ENCODE results near the gene PKD1. TPM values are rescaled to one million over a fixed set of nuclear protein-coding genes. Genes with fewer than 3 reads are reported as not detected.

Gene PKD1
- total RNA-seq, 4 donors from 2014 or later = 209 to 446 (median 293) TPM

GRCh38 chr16:2174396-2175131 is 38.9 kb upstream of the PKD1 start:
- no peak overlapping the region for H3K4me3 ChIP-seq
- H3K9me3 ChIP-seq = no peaks in the 10 kb centered on the region
- H3K4me1 ChIP-seq = peaks cover 6% of the 10 kb centered on the region
- peaks cover 77% of the 10 kb centered on the region for H3K36me3 ChIP-seq
- H3K27ac ChIP-seq = no peak overlapping the region
- 77% methylated on average over 16 of the region's 21 CpGs for WGBS
- TF ChIP-seq EP300 (IDR thresholded peaks at IDR 0.05) = no peak
- no peak for TF ChIP-seq CTCF (IDR thresholded peaks at IDR 0.05)
- TF ChIP-seq POLR2A (IDR thresholded peaks at IDR 0.05) = no peak
- no peak for TF ChIP-seq POLR2AphosphoS5 (IDR thresholded peaks at IDR 0.05)
- no peaks in the 10 kb centered on the region for H3K27me3 ChIP-seq
- DNase-seq (ENCODE audit: low spot score in 2 of 2) = no peak

GRCh38 chr16:2173916-2174315 is 38.2 kb upstream of the PKD1 start:
- DNase-seq (ENCODE audit: low spot score in 2 of 2) = no peak
- TF ChIP-seq POLR2A (IDR thresholded peaks at IDR 0.05) (no peak), EP300 (IDR thresholded peaks at IDR 0.05) (no peak), CTCF (IDR thresholded peaks at IDR 0.05) (no peak), POLR2AphosphoS5 (IDR thresholded peaks at IDR 0.05) (no peak)
- H3K9me3 ChIP-seq = no peaks in the 10 kb centered on the region
- H3K4me1 ChIP-seq = no peaks in the 10 kb centered on the region
- 80% methylated on average over 2 of the region's 4 CpGs for WGBS
- H3K27ac ChIP-seq = no peak overlapping the region
- H3K4me3 ChIP-seq = no peak overlapping the region
- no peaks in the 10 kb centered on the region for H3K27me3 ChIP-seq
- peaks cover 77% of the 10 kb centered on the region for H3K36me3 ChIP-seq

GRCh38 chr16:2173366-2173765 is 37.7 kb upstream of the PKD1 start:
- H3K9me3 ChIP-seq = no peaks in the 10 kb centered on the region
- DNase-seq (ENCODE audit: low spot score in 2 of 2) = no peak
- no peak overlapping the region for H3K27ac ChIP-seq
- 100% methylated on average over 6 of the region's 14 CpGs for WGBS
- TF ChIP-seq CTCF (IDR thresholded peaks at IDR 0.05) (no peak), POLR2AphosphoS5 (IDR thresholded peaks at IDR 0.05) (no peak), POLR2A (IDR thresholded peaks at IDR 0.05) (no peak), EP300 (IDR thresholded peaks at IDR 0.05) (no peak)
- H3K27me3 ChIP-seq = no peaks in the 10 kb centered on the region
- no peak overlapping the region for H3K4me3 ChIP-seq
- peaks cover 82% of the 10 kb centered on the region for H3K36me3 ChIP-seq
- H3K4me1 ChIP-seq = no peaks in the 10 kb centered on the region

- no peaks in the 10 kb centered on the region for H3K27me3 ChIP-seq
- no peaks in the 10 kb centered on the region for H3K9me3 ChIP-seq
- H3K4me1 ChIP-seq = no peaks in the 10 kb centered on the region
- TF ChIP-seq POLR2AphosphoS5 (IDR thresholded peaks at IDR 0.05) = no peak
- TF ChIP-seq POLR2A (IDR thresholded peaks at IDR 0.05) = no peak
- no peak for TF ChIP-seq EP300 (IDR thresholded peaks at IDR 0.05)
- TF ChIP-seq CTCF (IDR thresholded peaks at IDR 0.05) = no peak
- H3K27ac ChIP-seq = no peak overlapping the region
- peaks cover 86% of the 10 kb centered on the region for H3K36me3 ChIP-seq
- H3K4me3 ChIP-seq = no peak overlapping the region
- WGBS = 93% methylated on average over 27 of the region's 29 CpGs
- no peak for DNase-seq (ENCODE audit: low spot score in 2 of 2)
Observed at GRCh38 chr16:2172688-2173335, 37.1 kb upstream of the PKD1 start.

DNA sequence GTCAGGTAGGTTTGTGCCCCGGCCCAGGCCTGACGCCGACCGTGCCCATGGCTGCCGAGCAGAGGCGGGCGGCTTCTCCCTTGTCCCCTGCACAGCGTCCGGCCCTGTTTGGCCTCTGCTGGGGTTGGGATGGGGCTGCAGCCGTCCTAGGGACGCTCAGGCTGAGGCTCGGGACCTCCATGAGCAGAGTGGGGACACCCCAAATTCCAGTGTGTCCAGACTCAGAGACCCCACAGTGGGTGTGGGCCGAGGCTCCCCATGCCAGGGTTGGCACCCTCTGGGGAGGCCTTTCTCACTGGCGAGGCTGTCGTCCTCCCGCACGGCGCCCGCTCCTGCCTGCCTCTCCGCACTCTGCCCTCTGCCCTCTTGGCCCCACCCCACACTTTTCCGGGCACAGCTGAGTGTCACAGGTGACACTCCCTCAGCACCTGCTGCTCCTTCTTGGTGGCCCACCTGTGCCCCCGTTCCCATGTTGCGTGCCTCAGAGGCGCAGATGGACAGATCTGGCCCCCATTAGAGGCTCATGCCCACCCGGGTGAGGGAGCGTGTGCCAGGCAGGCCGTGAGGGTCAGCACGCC is 36.0 kb upstream of the PKD1 start:
- H3K27me3 ChIP-seq = no peaks in the 10 kb centered on the region
- 95% methylated on average over 11 of the region's 28 CpGs for WGBS
- H3K36me3 ChIP-seq = peaks cover 84% of the 10 kb centered on the region
- H3K27ac ChIP-seq = no peak overlapping the region
- DNase-seq (ENCODE audit: low spot score in 2 of 2) = no peak
- H3K4me3 ChIP-seq = no peak overlapping the region
- no peaks in the 10 kb centered on the region for H3K9me3 ChIP-seq
- TF ChIP-seq POLR2A (IDR thresholded peaks at IDR 0.05) = no peak
- H3K4me1 ChIP-seq = no peaks in the 10 kb centered on the region

All from suprapubic skin (tissue), 4 donors.